ENCODE measurements around the gene COG8.

COG8 gene

GRCh38 chr16:69378760-69379159, 39.4 kb upstream of the COG8 start:
- H3K4me3 Mint-ChIP-seq = no peak overlapping the region
- H3K27me3 Mint-ChIP-seq (ENCODE audit: low read depth) = no peaks in the 10 kb centered on the region

GRCh38 chr16:69378036-69378435, 38.7 kb upstream of the COG8 start:
- H3K4me1 Mint-ChIP-seq = no peaks in the 10 kb centered on the region
- no peak overlapping the region for H3K4me3 Mint-ChIP-seq
- H3K9me3 Mint-ChIP-seq = no peaks in the 10 kb centered on the region
- no peak for TF ChIP-seq CTCF (IDR thresholded peaks at IDR 0.05; ENCODE audit: unreplicated experiment in 3 of 3)
- no peak overlapping the region for H3K27ac Mint-ChIP-seq
- H3K27me3 Mint-ChIP-seq (ENCODE audit: low read depth) = no peaks in the 10 kb centered on the region
- H3K36me3 Mint-ChIP-seq (ENCODE audit: low read depth) = peaks cover 58% of the 10 kb centered on the region

More at GRCh38 chr16:69378760-69379159, 39.4 kb upstream of the COG8 start:
- no peak for TF ChIP-seq CTCF (IDR thresholded peaks at IDR 0.05; ENCODE audit: unreplicated experiment in 3 of 3)
- Mint-ChIP-seq H3K4me1 (peaks cover under 1% of the 10 kb centered on the region), H3K9me3 (no peaks in the 10 kb centered on the region), H3K36me3 (ENCODE audit: low read depth) (peaks cover 59% of the 10 kb centered on the region), H3K27ac (no peak overlapping the region)

GRCh38 chr16:69376393-69377059, 37.2 kb upstream of the COG8 start:
- H3K4me1 Mint-ChIP-seq = no peaks in the 10 kb centered on the region
- H3K27ac Mint-ChIP-seq = no peak overlapping the region
- no peak overlapping the region for H3K4me3 Mint-ChIP-seq
- H3K36me3 Mint-ChIP-seq (ENCODE audit: low read depth) = peaks cover 60% of the 10 kb centered on the region
- no peaks in the 10 kb centered on the region for H3K27me3 Mint-ChIP-seq (ENCODE audit: low read depth)
- TF ChIP-seq CTCF (IDR thresholded peaks at IDR 0.05; ENCODE audit: unreplicated experiment in 3 of 3) = no peak
- no peaks in the 10 kb centered on the region for H3K9me3 Mint-ChIP-seq

- Mint-ChIP-seq H3K9me3 (no peaks in the 10 kb centered on the region), H3K4me1 (no peaks in the 10 kb centered on the region)
Observed at GRCh38 chr16:69373019-69373418, 33.7 kb upstream of the COG8 start.

GRCh38 chr16:69371564-69371963, 32.2 kb upstream of the COG8 start:
- Mint-ChIP-seq H3K4me1 (no peaks in the 10 kb centered on the region), H3K9me3 (no peaks in the 10 kb centered on the region), H3K27ac (no peak overlapping the region), H3K36me3 (ENCODE audit: low read depth) (peaks cover 72% of the 10 kb centered on the region), H3K27me3 (ENCODE audit: low read depth) (no peaks in the 10 kb centered on the region), H3K4me3 (no peak overlapping the region)
- TF ChIP-seq CTCF (IDR thresholded peaks at IDR 0.05; ENCODE audit: unreplicated experiment in 3 of 3) = no peak

More at GRCh38 chr16:69373019-69373418, 33.7 kb upstream of the COG8 start:
- Mint-ChIP-seq H3K27ac (no peak overlapping the region), H3K27me3 (ENCODE audit: low read depth) (no peaks in the 10 kb centered on the region), H3K4me3 (no peak overlapping the region), H3K36me3 (ENCODE audit: low read depth) (peaks cover 68% of the 10 kb centered on the region)
- TF ChIP-seq CTCF (IDR thresholded peaks at IDR 0.05; ENCODE audit: unreplicated experiment in 3 of 3) = no peak

GRCh38 chr16:69368866-69369265, 29.5 kb upstream of the COG8 start:
- no peak overlapping the region for H3K27ac Mint-ChIP-seq
- H3K27me3 Mint-ChIP-seq (ENCODE audit: low read depth) = no peaks in the 10 kb centered on the region
- no peaks in the 10 kb centered on the region for H3K9me3 Mint-ChIP-seq
- H3K4me3 Mint-ChIP-seq = no peak overlapping the region
- no peak for TF ChIP-seq CTCF (IDR thresholded peaks at IDR 0.05; ENCODE audit: unreplicated experiment in 3 of 3)
- peaks cover 78% of the 10 kb centered on the region for H3K36me3 Mint-ChIP-seq (ENCODE audit: low read depth)
- no peaks in the 10 kb centered on the region for H3K4me1 Mint-ChIP-seq
